Measurements from ENCODE around the gene SIN3A. TPM values are rescaled to one million over a fixed set of nuclear protein-coding genes. Genes with fewer than 3 reads are reported as not detected.

Gene SIN3A
- total and polyA plus RNA-seq, 9 of the 15 experiments (the other 6 are each of a cell fraction or from before 2014, with no cell fraction given), result 11.1 to 70.3 (median 25.3) TPM

DNA sequence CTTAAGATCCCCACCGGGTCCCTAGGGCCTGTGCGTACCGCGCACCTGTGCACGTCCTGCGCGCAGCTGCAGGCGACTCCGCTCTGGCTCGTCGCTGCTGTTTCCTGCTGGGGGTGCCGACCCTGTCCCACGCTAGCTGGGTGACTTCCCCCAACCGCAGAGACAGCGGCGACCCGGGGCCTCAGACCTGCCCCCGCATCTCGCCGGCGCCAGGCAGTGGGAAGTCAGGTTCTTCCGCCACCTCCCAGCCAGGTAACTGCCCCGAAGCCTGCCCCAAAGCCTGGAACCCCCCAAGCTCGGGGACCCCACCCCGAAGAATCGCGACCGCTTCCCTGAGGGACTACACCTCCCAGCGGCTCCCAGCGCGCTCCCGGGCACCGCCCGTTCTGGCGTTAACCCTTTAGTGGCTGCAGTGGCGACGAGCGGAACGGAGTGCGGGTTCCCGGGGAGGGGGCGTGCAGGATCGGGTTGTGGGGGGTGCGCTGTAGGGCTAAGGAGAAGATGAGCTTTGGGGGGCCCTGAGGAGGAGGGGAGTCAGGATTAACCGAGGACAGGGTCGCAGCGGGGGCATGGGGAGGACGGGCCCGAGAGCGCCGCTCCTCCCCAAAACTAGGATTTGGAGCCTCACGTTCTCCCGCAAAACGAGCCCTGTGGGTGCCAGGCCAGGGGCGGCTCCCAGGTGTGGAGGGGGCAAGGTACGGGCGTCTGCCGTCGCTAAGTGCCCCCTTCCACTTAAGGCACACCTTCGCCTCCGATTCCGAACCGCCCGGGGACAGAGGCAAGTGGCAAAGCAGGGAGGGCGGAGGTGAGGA is 104.1 kb downstream of the SIN3A start (continued):
- TF ChIP-seq, protein P1, sequence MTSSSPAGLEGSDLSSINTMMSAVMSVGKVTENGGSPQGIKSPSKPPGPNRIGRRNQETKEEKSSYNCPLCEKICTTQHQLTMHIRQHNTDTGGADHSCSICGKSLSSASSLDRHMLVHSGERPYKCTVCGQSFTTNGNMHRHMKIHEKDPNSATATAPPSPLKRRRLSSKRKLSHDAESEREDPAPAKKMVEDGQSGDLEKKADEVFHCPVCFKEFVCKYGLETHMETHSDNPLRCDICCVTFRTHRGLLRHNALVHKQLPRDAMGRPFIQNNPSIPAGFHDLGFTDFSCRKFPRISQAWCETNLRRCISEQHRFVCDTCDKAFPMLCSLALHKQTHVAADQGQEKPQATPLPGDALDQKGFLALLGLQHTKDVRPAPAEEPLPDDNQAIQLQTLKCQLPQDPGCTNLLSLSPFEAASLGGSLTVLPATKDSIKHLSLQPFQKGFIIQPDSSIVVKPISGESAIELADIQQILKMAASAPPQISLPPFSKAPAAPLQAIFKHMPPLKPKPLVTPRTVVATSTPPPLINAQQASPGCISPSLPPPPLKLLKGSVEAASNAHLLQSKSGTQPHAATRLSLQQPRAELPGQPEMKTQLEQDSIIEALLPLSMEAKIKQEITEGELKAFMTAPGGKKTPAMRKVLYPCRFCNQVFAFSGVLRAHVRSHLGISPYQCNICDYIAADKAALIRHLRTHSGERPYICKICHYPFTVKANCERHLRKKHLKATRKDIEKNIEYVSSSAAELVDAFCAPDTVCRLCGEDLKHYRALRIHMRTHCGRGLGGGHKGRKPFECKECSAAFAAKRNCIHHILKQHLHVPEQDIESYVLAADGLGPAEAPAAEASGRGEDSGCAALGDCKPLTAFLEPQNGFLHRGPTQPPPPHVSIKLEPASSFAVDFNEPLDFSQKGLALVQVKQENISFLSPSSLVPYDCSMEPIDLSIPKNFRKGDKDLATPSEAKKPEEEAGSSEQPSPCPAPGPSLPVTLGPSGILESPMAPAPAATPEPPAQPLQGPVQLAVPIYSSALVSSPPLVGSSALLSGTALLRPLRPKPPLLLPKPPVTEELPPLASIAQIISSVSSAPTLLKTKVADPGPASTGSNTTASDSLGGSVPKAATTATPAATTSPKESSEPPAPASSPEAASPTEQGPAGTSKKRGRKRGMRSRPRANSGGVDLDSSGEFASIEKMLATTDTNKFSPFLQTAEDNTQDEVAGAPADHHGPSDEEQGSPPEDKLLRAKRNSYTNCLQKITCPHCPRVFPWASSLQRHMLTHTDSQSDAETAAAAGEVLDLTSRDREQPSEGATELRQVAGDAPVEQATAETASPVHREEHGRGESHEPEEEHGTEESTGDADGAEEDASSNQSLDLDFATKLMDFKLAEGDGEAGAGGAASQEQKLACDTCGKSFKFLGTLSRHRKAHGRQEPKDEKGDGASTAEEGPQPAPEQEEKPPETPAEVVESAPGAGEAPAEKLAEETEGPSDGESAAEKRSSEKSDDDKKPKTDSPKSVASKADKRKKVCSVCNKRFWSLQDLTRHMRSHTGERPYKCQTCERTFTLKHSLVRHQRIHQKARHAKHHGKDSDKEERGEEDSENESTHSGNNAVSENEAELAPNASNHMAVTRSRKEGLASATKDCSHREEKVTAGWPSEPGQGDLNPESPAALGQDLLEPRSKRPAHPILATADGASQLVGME (CRISPR knock-in tag; IDR thresholded peaks at IDR 0.05), result no peak
- TF ChIP-seq, protein P2, sequence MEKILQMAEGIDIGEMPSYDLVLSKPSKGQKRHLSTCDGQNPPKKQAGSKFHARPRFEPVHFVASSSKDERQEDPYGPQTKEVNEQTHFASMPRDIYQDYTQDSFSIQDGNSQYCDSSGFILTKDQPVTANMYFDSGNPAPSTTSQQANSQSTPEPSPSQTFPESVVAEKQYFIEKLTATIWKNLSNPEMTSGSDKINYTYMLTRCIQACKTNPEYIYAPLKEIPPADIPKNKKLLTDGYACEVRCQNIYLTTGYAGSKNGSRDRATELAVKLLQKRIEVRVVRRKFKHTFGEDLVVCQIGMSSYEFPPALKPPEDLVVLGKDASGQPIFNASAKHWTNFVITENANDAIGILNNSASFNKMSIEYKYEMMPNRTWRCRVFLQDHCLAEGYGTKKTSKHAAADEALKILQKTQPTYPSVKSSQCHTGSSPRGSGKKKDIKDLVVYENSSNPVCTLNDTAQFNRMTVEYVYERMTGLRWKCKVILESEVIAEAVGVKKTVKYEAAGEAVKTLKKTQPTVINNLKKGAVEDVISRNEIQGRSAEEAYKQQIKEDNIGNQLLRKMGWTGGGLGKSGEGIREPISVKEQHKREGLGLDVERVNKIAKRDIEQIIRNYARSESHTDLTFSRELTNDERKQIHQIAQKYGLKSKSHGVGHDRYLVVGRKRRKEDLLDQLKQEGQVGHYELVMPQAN (IDR thresholded peaks at IDR 0.05; ENCODE audit: borderline replicate concordance), result no peak
- TF ChIP-seq, protein P3, sequence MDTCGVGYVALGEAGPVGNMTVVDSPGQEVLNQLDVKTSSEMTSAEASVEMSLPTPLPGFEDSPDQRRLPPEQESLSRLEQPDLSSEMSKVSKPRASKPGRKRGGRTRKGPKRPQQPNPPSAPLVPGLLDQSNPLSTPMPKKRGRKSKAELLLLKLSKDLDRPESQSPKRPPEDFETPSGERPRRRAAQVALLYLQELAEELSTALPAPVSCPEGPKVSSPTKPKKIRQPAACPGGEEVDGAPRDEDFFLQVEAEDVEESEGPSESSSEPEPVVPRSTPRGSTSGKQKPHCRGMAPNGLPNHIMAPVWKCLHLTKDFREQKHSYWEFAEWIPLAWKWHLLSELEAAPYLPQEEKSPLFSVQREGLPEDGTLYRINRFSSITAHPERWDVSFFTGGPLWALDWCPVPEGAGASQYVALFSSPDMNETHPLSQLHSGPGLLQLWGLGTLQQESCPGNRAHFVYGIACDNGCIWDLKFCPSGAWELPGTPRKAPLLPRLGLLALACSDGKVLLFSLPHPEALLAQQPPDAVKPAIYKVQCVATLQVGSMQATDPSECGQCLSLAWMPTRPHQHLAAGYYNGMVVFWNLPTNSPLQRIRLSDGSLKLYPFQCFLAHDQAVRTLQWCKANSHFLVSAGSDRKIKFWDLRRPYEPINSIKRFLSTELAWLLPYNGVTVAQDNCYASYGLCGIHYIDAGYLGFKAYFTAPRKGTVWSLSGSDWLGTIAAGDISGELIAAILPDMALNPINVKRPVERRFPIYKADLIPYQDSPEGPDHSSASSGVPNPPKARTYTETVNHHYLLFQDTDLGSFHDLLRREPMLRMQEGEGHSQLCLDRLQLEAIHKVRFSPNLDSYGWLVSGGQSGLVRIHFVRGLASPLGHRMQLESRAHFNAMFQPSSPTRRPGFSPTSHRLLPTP (IDR thresholded peaks at IDR 0.05; ENCODE audit: borderline replicate concordance, extremely low read depth, insufficient read length), result no peak
- no peak for TF ChIP-seq ESRRA (IDR thresholded peaks at IDR 0.05; ENCODE audit: borderline replicate concordance, low read depth)
- TF ChIP-seq CCAR2 (IDR thresholded peaks at IDR 0.05; ENCODE audit: low read depth, low read length), result no peak
- no peak for TF ChIP-seq NR3C1 (CRISPR knock-in tag; IDR thresholded peaks at IDR 0.05)
- TF ChIP-seq, protein P4, sequence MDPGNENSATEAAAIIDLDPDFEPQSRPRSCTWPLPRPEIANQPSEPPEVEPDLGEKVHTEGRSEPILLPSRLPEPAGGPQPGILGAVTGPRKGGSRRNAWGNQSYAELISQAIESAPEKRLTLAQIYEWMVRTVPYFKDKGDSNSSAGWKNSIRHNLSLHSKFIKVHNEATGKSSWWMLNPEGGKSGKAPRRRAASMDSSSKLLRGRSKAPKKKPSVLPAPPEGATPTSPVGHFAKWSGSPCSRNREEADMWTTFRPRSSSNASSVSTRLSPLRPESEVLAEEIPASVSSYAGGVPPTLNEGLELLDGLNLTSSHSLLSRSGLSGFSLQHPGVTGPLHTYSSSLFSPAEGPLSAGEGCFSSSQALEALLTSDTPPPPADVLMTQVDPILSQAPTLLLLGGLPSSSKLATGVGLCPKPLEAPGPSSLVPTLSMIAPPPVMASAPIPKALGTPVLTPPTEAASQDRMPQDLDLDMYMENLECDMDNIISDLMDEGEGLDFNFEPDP (CRISPR knock-in tag; IDR thresholded peaks at IDR 0.05), result no peak
- TF ChIP-seq ZNF24 (IDR thresholded peaks at IDR 0.05), result no peak
- no peak for TF ChIP-seq TAL1 (IDR thresholded peaks at IDR 0.05)
- TF ChIP-seq RAD51 (IDR thresholded peaks at IDR 0.05; ENCODE audit: borderline replicate concordance, low read depth), result no peak
- TF ChIP-seq BDP1 (IDR thresholded peaks at IDR 0.05; ENCODE audit: insufficient read depth, insufficient read length), result no peak
- TF ChIP-seq CBX5 (IDR thresholded peaks at IDR 0.05; ENCODE audit: borderline replicate concordance, low read depth), result no peak
- TF ChIP-seq NFIX (CRISPR knock-in tag; IDR thresholded peaks at IDR 0.05; ENCODE audit: low read depth), result no peak
- no peak for TF ChIP-seq ZNF140 (CRISPR knock-in tag; IDR thresholded peaks at IDR 0.05)
- TF ChIP-seq CBFA2T2 (conservative IDR thresholded peaks at IDR 0.05), result no peak
- TF ChIP-seq RBM34 (IDR thresholded peaks at IDR 0.05; ENCODE audit: borderline replicate concordance, insufficient read depth, low read length), result no peak

Measured in K562 (cell line).